ENCODE data around the gene MRGPRX2.

MRGPRX2 gene

GRCh38 chr11:19092850-19093249, 32.3 kb upstream of the MRGPRX2 start:
- Histone ChIP-seq H3K27ac (ENCODE audit: low read depth in 2 of 2, low read length in 2 of 2) (no peak overlapping the region), H3K4me3 (ENCODE audit: low read length in 2 of 2) (no peak overlapping the region), H3K9ac (ENCODE audit: low read depth in 1 of 2, low read length in 2 of 2) (no peak overlapping the region), H3K27me3 (ENCODE audit: control insufficient read depth in 2 of 2, insufficient read depth in 2 of 2, low read length in 2 of 2) (no peaks in the 10 kb centered on the region), H3K36me3 (ENCODE audit: control insufficient read depth in 2 of 2, insufficient read depth in 2 of 2, low read length in 2 of 2) (no peaks in the 10 kb centered on the region), H3K9me3 (ENCODE audit: control insufficient read depth in 2 of 2, low read length in 2 of 2) (no peaks in the 10 kb centered on the region), H3K4me1 (ENCODE audit: control insufficient read depth in 2 of 2, insufficient read depth in 2 of 2, low read length in 2 of 2) (peaks cover 0 to 8% of the 10 kb centered on the region in 2 donors)

- H3K27me3 ChIP-seq (ENCODE audit: control insufficient read depth in 2 of 2, insufficient read depth in 2 of 2, low read length in 2 of 2) = no peaks in the 10 kb centered on the region
- H3K36me3 ChIP-seq (ENCODE audit: control insufficient read depth in 2 of 2, insufficient read depth in 2 of 2, low read length in 2 of 2) = no peaks in the 10 kb centered on the region
- no peak overlapping the region for H3K4me3 ChIP-seq (ENCODE audit: low read length in 2 of 2)
- no peak overlapping the region for H3K9ac ChIP-seq (ENCODE audit: low read depth in 1 of 2, low read length in 2 of 2)
- no peak overlapping the region for H3K27ac ChIP-seq (ENCODE audit: low read depth in 2 of 2, low read length in 2 of 2)
- no peaks in the 10 kb centered on the region for H3K9me3 ChIP-seq (ENCODE audit: control insufficient read depth in 2 of 2, low read length in 2 of 2)
- peaks cover 0 to 8% of the 10 kb centered on the region in 2 donors for H3K4me1 ChIP-seq (ENCODE audit: control insufficient read depth in 2 of 2, insufficient read depth in 2 of 2, low read length in 2 of 2)
These were observed 31.8 kb upstream of the MRGPRX2 start for GRCh38 chr11:19092342-19092741.

- Histone ChIP-seq H3K4me3 (ENCODE audit: low read length in 2 of 2) (no peak overlapping the region), H3K27ac (ENCODE audit: low read depth in 2 of 2, low read length in 2 of 2) (no peak overlapping the region), H3K4me1 (ENCODE audit: control insufficient read depth in 2 of 2, insufficient read depth in 2 of 2, low read length in 2 of 2) (peaks cover 0 to 8% of the 10 kb centered on the region in 2 donors), H3K27me3 (ENCODE audit: control insufficient read depth in 2 of 2, insufficient read depth in 2 of 2, low read length in 2 of 2) (no peaks in the 10 kb centered on the region), H3K36me3 (ENCODE audit: control insufficient read depth in 2 of 2, insufficient read depth in 2 of 2, low read length in 2 of 2) (no peaks in the 10 kb centered on the region), H3K9ac (ENCODE audit: low read depth in 1 of 2, low read length in 2 of 2) (no peak overlapping the region), H3K9me3 (ENCODE audit: control insufficient read depth in 2 of 2, low read length in 2 of 2) (no peaks in the 10 kb centered on the region)
These were observed 30.8 kb upstream of the MRGPRX2 start for GRCh38 chr11:19091366-19091765.

- no peak overlapping the region for H3K27ac ChIP-seq (ENCODE audit: low read depth in 2 of 2, low read length in 2 of 2)
- no peak overlapping the region for H3K4me3 ChIP-seq (ENCODE audit: low read length in 2 of 2)
- peaks cover 0 to 5% of the 10 kb centered on the region in 2 donors for H3K4me1 ChIP-seq (ENCODE audit: control insufficient read depth in 2 of 2, insufficient read depth in 2 of 2, low read length in 2 of 2)
- no peak overlapping the region for H3K9ac ChIP-seq (ENCODE audit: low read depth in 1 of 2, low read length in 2 of 2)
- H3K27me3 ChIP-seq (ENCODE audit: control insufficient read depth in 2 of 2, insufficient read depth in 2 of 2, low read length in 2 of 2) = peaks cover 0 to 3% of the 10 kb centered on the region in 2 donors
- H3K9me3 ChIP-seq (ENCODE audit: control insufficient read depth in 2 of 2, low read length in 2 of 2) = no peaks in the 10 kb centered on the region
- H3K36me3 ChIP-seq (ENCODE audit: control insufficient read depth in 2 of 2, insufficient read depth in 2 of 2, low read length in 2 of 2) = no peaks in the 10 kb centered on the region
These were observed 28.9 kb upstream of the MRGPRX2 start for GRCh38 chr11:19089421-19089820.

GRCh38 chr11:19088791-19089190, 28.3 kb upstream of the MRGPRX2 start:
- Histone ChIP-seq H3K9me3 (ENCODE audit: control insufficient read depth in 2 of 2, low read length in 2 of 2) (no peaks in the 10 kb centered on the region), H3K4me1 (ENCODE audit: control insufficient read depth in 2 of 2, insufficient read depth in 2 of 2, low read length in 2 of 2) (peaks cover 0 to 2% of the 10 kb centered on the region in 2 donors), H3K36me3 (ENCODE audit: control insufficient read depth in 2 of 2, insufficient read depth in 2 of 2, low read length in 2 of 2) (no peaks in the 10 kb centered on the region), H3K27ac (ENCODE audit: low read depth in 2 of 2, low read length in 2 of 2) (no peak overlapping the region), H3K4me3 (ENCODE audit: low read length in 2 of 2) (no peak overlapping the region), H3K27me3 (ENCODE audit: control insufficient read depth in 2 of 2, insufficient read depth in 2 of 2, low read length in 2 of 2) (peaks cover 0 to 3% of the 10 kb centered on the region in 2 donors), H3K9ac (ENCODE audit: low read depth in 1 of 2, low read length in 2 of 2) (no peak overlapping the region)

- no peak overlapping the region for H3K9ac ChIP-seq (ENCODE audit: low read depth in 1 of 2, low read length in 2 of 2)
- no peak overlapping the region for H3K27ac ChIP-seq (ENCODE audit: low read depth in 2 of 2, low read length in 2 of 2)
- peaks cover 0 to 3% of the 10 kb centered on the region in 2 donors for H3K27me3 ChIP-seq (ENCODE audit: control insufficient read depth in 2 of 2, insufficient read depth in 2 of 2, low read length in 2 of 2)
- no peaks in the 10 kb centered on the region for H3K9me3 ChIP-seq (ENCODE audit: control insufficient read depth in 2 of 2, low read length in 2 of 2)
- no peaks in the 10 kb centered on the region for H3K36me3 ChIP-seq (ENCODE audit: control insufficient read depth in 2 of 2, insufficient read depth in 2 of 2, low read length in 2 of 2)
- H3K4me1 ChIP-seq (ENCODE audit: control insufficient read depth in 2 of 2, insufficient read depth in 2 of 2, low read length in 2 of 2) = no peaks in the 10 kb centered on the region
- no peak overlapping the region for H3K4me3 ChIP-seq (ENCODE audit: low read length in 2 of 2)
These were observed 27.1 kb upstream of the MRGPRX2 start for GRCh38 chr11:19087658-19088057.

GRCh38 chr11:19084661-19085315, 24.3 kb upstream of the MRGPRX2 start:
- no peaks in the 10 kb centered on the region for H3K9me3 ChIP-seq (ENCODE audit: control insufficient read depth in 2 of 2, low read length in 2 of 2)
- H3K4me3 ChIP-seq (ENCODE audit: low read length in 2 of 2) = no peak overlapping the region
- H3K9ac ChIP-seq (ENCODE audit: low read depth in 1 of 2, low read length in 2 of 2) = no peak overlapping the region
- H3K36me3 ChIP-seq (ENCODE audit: control insufficient read depth in 2 of 2, insufficient read depth in 2 of 2, low read length in 2 of 2) = no peaks in the 10 kb centered on the region
- H3K27ac ChIP-seq (ENCODE audit: low read depth in 2 of 2, low read length in 2 of 2) = no peak overlapping the region
- peaks cover 0 to 3% of the 10 kb centered on the region in 2 donors for H3K27me3 ChIP-seq (ENCODE audit: control insufficient read depth in 2 of 2, insufficient read depth in 2 of 2, low read length in 2 of 2)
- H3K4me1 ChIP-seq (ENCODE audit: control insufficient read depth in 2 of 2, insufficient read depth in 2 of 2, low read length in 2 of 2) = no peaks in the 10 kb centered on the region

- Histone ChIP-seq H3K4me1 (ENCODE audit: control insufficient read depth in 2 of 2, insufficient read depth in 2 of 2, low read length in 2 of 2) (no peaks in the 10 kb centered on the region), H3K36me3 (ENCODE audit: control insufficient read depth in 2 of 2, insufficient read depth in 2 of 2, low read length in 2 of 2) (no peaks in the 10 kb centered on the region), H3K27ac (ENCODE audit: low read depth in 2 of 2, low read length in 2 of 2) (no peak overlapping the region), H3K4me3 (ENCODE audit: low read length in 2 of 2) (no peak overlapping the region), H3K9ac (ENCODE audit: low read depth in 1 of 2, low read length in 2 of 2) (no peak overlapping the region), H3K9me3 (ENCODE audit: control insufficient read depth in 2 of 2, low read length in 2 of 2) (no peaks in the 10 kb centered on the region), H3K27me3 (ENCODE audit: control insufficient read depth in 2 of 2, insufficient read depth in 2 of 2, low read length in 2 of 2) (peaks cover 0 to 5% of the 10 kb centered on the region in 2 donors)
These were observed 22.6 kb upstream of the MRGPRX2 start for GRCh38 chr11:19083166-19083565.

GRCh38 chr11:19080579-19080993, 20.1 kb upstream of the MRGPRX2 start:
- Histone ChIP-seq H3K4me1 (ENCODE audit: control insufficient read depth in 2 of 2, insufficient read depth in 2 of 2, low read length in 2 of 2) (no peaks in the 10 kb centered on the region), H3K27ac (ENCODE audit: low read depth in 2 of 2, low read length in 2 of 2) (no peak overlapping the region), H3K27me3 (ENCODE audit: control insufficient read depth in 2 of 2, insufficient read depth in 2 of 2, low read length in 2 of 2) (peaks cover 0 to 5% of the 10 kb centered on the region in 2 donors), H3K9me3 (ENCODE audit: control insufficient read depth in 2 of 2, low read length in 2 of 2) (no peaks in the 10 kb centered on the region), H3K4me3 (ENCODE audit: low read length in 2 of 2) (no peak overlapping the region), H3K9ac (ENCODE audit: low read depth in 1 of 2, low read length in 2 of 2) (no peak overlapping the region), H3K36me3 (ENCODE audit: control insufficient read depth in 2 of 2, insufficient read depth in 2 of 2, low read length in 2 of 2) (no peaks in the 10 kb centered on the region)

- no peaks in the 10 kb centered on the region for H3K9me3 ChIP-seq (ENCODE audit: control insufficient read depth in 2 of 2, low read length in 2 of 2)
- no peak overlapping the region for H3K27ac ChIP-seq (ENCODE audit: low read depth in 2 of 2, low read length in 2 of 2)
- no peak overlapping the region for H3K4me3 ChIP-seq (ENCODE audit: low read length in 2 of 2)
- peaks cover 0 to 5% of the 10 kb centered on the region in 2 donors for H3K27me3 ChIP-seq (ENCODE audit: control insufficient read depth in 2 of 2, insufficient read depth in 2 of 2, low read length in 2 of 2)
- H3K36me3 ChIP-seq (ENCODE audit: control insufficient read depth in 2 of 2, insufficient read depth in 2 of 2, low read length in 2 of 2) = no peaks in the 10 kb centered on the region
- no peaks in the 10 kb centered on the region for H3K4me1 ChIP-seq (ENCODE audit: control insufficient read depth in 2 of 2, insufficient read depth in 2 of 2, low read length in 2 of 2)
- no peak overlapping the region for H3K9ac ChIP-seq (ENCODE audit: low read depth in 1 of 2, low read length in 2 of 2)
These were observed 19.3 kb upstream of the MRGPRX2 start for GRCh38 chr11:19079643-19080440.
